ENCODE data around the gene SLC17A7.
A peak's percentile ranks its signal among the peaks of the same experiment; 100 is the strongest.

Gene SLC17A7

GRCh38 chr19:49409441-49410029 lies 31.8 kb downstream of the SLC17A7 start:
- peak overlapping the region; percentile 13 for H2AK5ac ChIP-seq (ENCODE audit: low read length, severe bottlenecking)
- H3K9ac ChIP-seq (ENCODE audit: low read length): no peak overlapping the region
- H2BK120ac ChIP-seq (ENCODE audit: low read depth, low read length): no peak overlapping the region
- H3K4me2 ChIP-seq (ENCODE audit: low read length, poor library complexity, severe bottlenecking): no peak overlapping the region
- H3K9me3 ChIP-seq (ENCODE audit: control insufficient read depth, low read length): no peaks in the 10 kb centered on the region
- no peak overlapping the region for H2AFZ ChIP-seq (ENCODE audit: low read depth, low read length)
- H3K23ac ChIP-seq (ENCODE audit: low read length in 2 of 2): no peak overlapping the region
- H2BK15ac ChIP-seq (ENCODE audit: low read depth, poor library complexity, severe bottlenecking): no peak overlapping the region
- no peak for DNase-seq
- H2BK5ac ChIP-seq (ENCODE audit: low read depth, low read length, poor library complexity, severe bottlenecking): no peak overlapping the region
- no peak overlapping the region for H3K14ac ChIP-seq (ENCODE audit: low read length in 2 of 2)
- no peak overlapping the region for H2BK12ac ChIP-seq (ENCODE audit: low read length in 2 of 2)
- H3K18ac ChIP-seq (ENCODE audit: low read depth in 1 of 2, low read length in 2 of 2): no peak overlapping the region
- no peak overlapping the region for H4K8ac ChIP-seq (ENCODE audit: low read length)
- 90% methylated on average over 4 of the region's 5 CpGs for WGBS
- H3K79me1 ChIP-seq (replicated peaks; ENCODE audit: low read length, poor library complexity, severe bottlenecking): no peaks in the 10 kb centered on the region
- peaks cover 17% of the 10 kb centered on the region for H3K4me1 ChIP-seq (ENCODE audit: control insufficient read depth, insufficient read depth, low read depth, low read length)
- H3K27me3 ChIP-seq (ENCODE audit: control insufficient read depth in 1 of 2, insufficient read depth in 1 of 2, low read length in 2 of 2): peaks cover 0 to 51% of the 10 kb centered on the region in 2 experiments
- H3K27ac ChIP-seq (ENCODE audit: low read length, poor library complexity, severe bottlenecking): no peak overlapping the region
- no peak overlapping the region for H3K4ac ChIP-seq (ENCODE audit: low read depth in 1 of 2, low read length in 2 of 2)
- no peak overlapping the region for H3K4me3 ChIP-seq (ENCODE audit: insufficient read depth in 1 of 2, low read depth in 1 of 2, low read length in 2 of 2)
- H4K91ac ChIP-seq (ENCODE audit: low read length): no peak overlapping the region
- H3K36me3 ChIP-seq (ENCODE audit: control insufficient read depth in 1 of 2, insufficient read depth in 2 of 2, low read depth in 1 of 2, low read length in 2 of 2): no peaks in the 10 kb centered on the region

- H2AFZ ChIP-seq (ENCODE audit: low read depth, low read length): no peak overlapping the region
- no peak overlapping the region for H2BK120ac ChIP-seq (ENCODE audit: low read depth, low read length)
- H4K91ac ChIP-seq (ENCODE audit: low read length): peak overlapping the region; percentile 24
- DNase-seq: no peak
- H2BK5ac ChIP-seq (ENCODE audit: low read depth, low read length, poor library complexity, severe bottlenecking): no peak overlapping the region
- WGBS: 68% methylated on average over 8 of the region's 8 CpGs
- H2BK12ac ChIP-seq (ENCODE audit: low read length in 2 of 2): no peak overlapping the region
- H3K14ac ChIP-seq (ENCODE audit: low read length in 2 of 2): no peak overlapping the region
- no peak overlapping the region for H3K4me2 ChIP-seq (ENCODE audit: low read length, poor library complexity, severe bottlenecking)
- H3K27ac ChIP-seq (ENCODE audit: low read length, poor library complexity, severe bottlenecking): peak overlapping the region; percentile 61
- no peak overlapping the region for H2BK15ac ChIP-seq (ENCODE audit: low read depth, poor library complexity, severe bottlenecking)
- H3K4ac ChIP-seq (ENCODE audit: low read depth in 1 of 2, low read length in 2 of 2): no peak overlapping the region
- H4K8ac ChIP-seq (ENCODE audit: low read length): no peak overlapping the region
- no peak overlapping the region for H3K18ac ChIP-seq (ENCODE audit: low read depth in 1 of 2, low read length in 2 of 2)
- H3K9ac ChIP-seq (ENCODE audit: low read length): no peak overlapping the region
- H3K4me1 ChIP-seq (ENCODE audit: control insufficient read depth, insufficient read depth, low read depth, low read length): peaks cover 22% of the 10 kb centered on the region
- H2AK5ac ChIP-seq (ENCODE audit: low read length, severe bottlenecking): peak overlapping the region; percentile 13
- no peak overlapping the region for H3K4me3 ChIP-seq (ENCODE audit: insufficient read depth in 1 of 2, low read depth in 1 of 2, low read length in 2 of 2)
- H3K79me1 ChIP-seq (replicated peaks; ENCODE audit: low read length, poor library complexity, severe bottlenecking): no peaks in the 10 kb centered on the region
- H3K9me3 ChIP-seq (ENCODE audit: control insufficient read depth, low read length): no peaks in the 10 kb centered on the region
- H3K23ac ChIP-seq (ENCODE audit: low read length in 2 of 2): no peak overlapping the region
- H3K36me3 ChIP-seq (ENCODE audit: control insufficient read depth in 1 of 2, insufficient read depth in 2 of 2, low read depth in 1 of 2, low read length in 2 of 2): no peaks in the 10 kb centered on the region
- H3K27me3 ChIP-seq (ENCODE audit: control insufficient read depth in 1 of 2, insufficient read depth in 1 of 2, low read length in 2 of 2): peaks cover 0 to 55% of the 10 kb centered on the region in 2 experiments
These were observed 32.4 kb downstream of the SLC17A7 start for GRCh38 chr19:49408816-49409440.

GRCh38 chr19:49407482-49408015 lies 33.8 kb downstream of the SLC17A7 start:
- H3K4me1 ChIP-seq (ENCODE audit: control insufficient read depth, insufficient read depth, low read depth, low read length): peaks cover 29% of the 10 kb centered on the region
- no peak overlapping the region for H3K4ac ChIP-seq (ENCODE audit: low read depth in 1 of 2, low read length in 2 of 2)
- no peak overlapping the region for H2AK5ac ChIP-seq (ENCODE audit: low read length, severe bottlenecking)
- 90% methylated on average over 16 of the region's 16 CpGs for WGBS
- H2BK5ac ChIP-seq (ENCODE audit: low read depth, low read length, poor library complexity, severe bottlenecking): no peak overlapping the region
- no peaks in the 10 kb centered on the region for H3K79me1 ChIP-seq (replicated peaks; ENCODE audit: low read length, poor library complexity, severe bottlenecking)
- no peak overlapping the region for H3K14ac ChIP-seq (ENCODE audit: low read length in 2 of 2)
- no peak overlapping the region for H2BK15ac ChIP-seq (ENCODE audit: low read depth, poor library complexity, severe bottlenecking)
- no peaks in the 10 kb centered on the region for H3K9me3 ChIP-seq (ENCODE audit: control insufficient read depth, low read length)
- no peak overlapping the region for H3K4me3 ChIP-seq (ENCODE audit: insufficient read depth in 1 of 2, low read depth in 1 of 2, low read length in 2 of 2)
- no peak overlapping the region for H4K91ac ChIP-seq (ENCODE audit: low read length)
- H3K9ac ChIP-seq (ENCODE audit: low read length): no peak overlapping the region
- no peak overlapping the region for H4K8ac ChIP-seq (ENCODE audit: low read length)
- no peak overlapping the region for H3K4me2 ChIP-seq (ENCODE audit: low read length, poor library complexity, severe bottlenecking)
- H3K27ac ChIP-seq (ENCODE audit: low read length, poor library complexity, severe bottlenecking): no peak overlapping the region
- no peak overlapping the region for H3K18ac ChIP-seq (ENCODE audit: low read depth in 1 of 2, low read length in 2 of 2)
- no peak for DNase-seq
- no peak overlapping the region for H3K23ac ChIP-seq (ENCODE audit: low read length in 2 of 2)
- peaks cover 0 to 54% of the 10 kb centered on the region in 2 experiments for H3K27me3 ChIP-seq (ENCODE audit: control insufficient read depth in 1 of 2, insufficient read depth in 1 of 2, low read length in 2 of 2)
- no peak overlapping the region for H2BK12ac ChIP-seq (ENCODE audit: low read length in 2 of 2)
- no peaks in the 10 kb centered on the region for H3K36me3 ChIP-seq (ENCODE audit: control insufficient read depth in 1 of 2, insufficient read depth in 2 of 2, low read depth in 1 of 2, low read length in 2 of 2)
- no peak overlapping the region for H2AFZ ChIP-seq (ENCODE audit: low read depth, low read length)
- no peak overlapping the region for H2BK120ac ChIP-seq (ENCODE audit: low read depth, low read length)

GRCh38 chr19:49407079-49407478 lies 34.2 kb downstream of the SLC17A7 start:
- Histone ChIP-seq H2AK5ac (ENCODE audit: low read length, severe bottlenecking) (no peak overlapping the region), H3K27me3 (ENCODE audit: control insufficient read depth in 1 of 2, insufficient read depth in 1 of 2, low read length in 2 of 2) (peaks cover 0 to 50% of the 10 kb centered on the region in 2 experiments), H3K4me1 (ENCODE audit: control insufficient read depth, insufficient read depth, low read depth, low read length) (peaks cover 29% of the 10 kb centered on the region), H3K79me1 (replicated peaks; ENCODE audit: low read length, poor library complexity, severe bottlenecking) (no peaks in the 10 kb centered on the region), H3K27ac (ENCODE audit: low read length, poor library complexity, severe bottlenecking) (no peak overlapping the region), H3K4me3 (ENCODE audit: insufficient read depth in 1 of 2, low read depth in 1 of 2, low read length in 2 of 2) (no peak overlapping the region), H3K9me3 (ENCODE audit: control insufficient read depth, low read length) (no peaks in the 10 kb centered on the region), H2BK120ac (ENCODE audit: low read depth, low read length) (no peak overlapping the region), H2BK12ac (ENCODE audit: low read length in 2 of 2) (no peak overlapping the region), H2AFZ (ENCODE audit: low read depth, low read length) (no peak overlapping the region), H3K4ac (ENCODE audit: low read depth in 1 of 2, low read length in 2 of 2) (no peak overlapping the region), H2BK15ac (ENCODE audit: low read depth, poor library complexity, severe bottlenecking) (no peak overlapping the region), H4K91ac (ENCODE audit: low read length) (no peak overlapping the region), H2BK5ac (ENCODE audit: low read depth, low read length, poor library complexity, severe bottlenecking) (no peak overlapping the region), H3K18ac (ENCODE audit: low read depth in 1 of 2, low read length in 2 of 2) (no peak overlapping the region), H3K36me3 (ENCODE audit: control insufficient read depth in 1 of 2, insufficient read depth in 2 of 2, low read depth in 1 of 2, low read length in 2 of 2) (no peaks in the 10 kb centered on the region), H3K23ac (ENCODE audit: low read length in 2 of 2) (no peak overlapping the region), H3K9ac (ENCODE audit: low read length) (no peak overlapping the region), H4K8ac (ENCODE audit: low read length) (no peak overlapping the region), H3K4me2 (ENCODE audit: low read length, poor library complexity, severe bottlenecking) (no peak overlapping the region), H3K14ac (ENCODE audit: low read length in 2 of 2) (no peak overlapping the region)
- no peak for DNase-seq
- 84% methylated on average over 6 of the region's 7 CpGs for WGBS
